NCI-H2107 (cell line): ENCODE results near the gene CIAPIN1.

Experiments used
- DNase-seq: peaks from one replicate; lab custom pipeline; 2025; lab: John Stamatoyannopoulos, UW

CIAPIN1 gene

GRCh38 chr16:57447186-57447962 lies at the start of gene CIAPIN1, which contains the start of gene COQ9:
TSS of gene CIAPIN1 (minus strand) at chr16:57447385. CDS start at chr16:57440928, 6,457 bp downstream.
TSS of gene COQ9 (plus strand) at chr16:57447479. CDS start at chr16:57447506, 27 bp downstream.
- peak; percentile 88 for DNase-seq

- DNase-seq: no peak
Measured at GRCh38 chr16:57493767-57494166, 46.6 kb upstream of the CIAPIN1 start.

GRCh38 chr16:57489229-57489628 lies 42.0 kb upstream of the CIAPIN1 start:
- DNase-seq: no peak

- no peak for DNase-seq
Measured at GRCh38 chr16:57486858-57487834, 40.0 kb upstream of the CIAPIN1 start.

- peak; percentile 60 for DNase-seq
Measured at GRCh38 chr16:57485916-57486857, 39.0 kb upstream of the CIAPIN1 start, which contains the start of gene DOK4. TSS of gene DOK4 (minus strand) at chr16:57486493. CDS start at chr16:57479507, 6,986 bp downstream.

- DNase-seq: no peak
Measured at GRCh38 chr16:57485091-57485915, 38.1 kb upstream of the CIAPIN1 start.

- no peak for DNase-seq
Measured at GRCh38 chr16:57484515-57485005, 37.4 kb upstream of the CIAPIN1 start.

DNA sequence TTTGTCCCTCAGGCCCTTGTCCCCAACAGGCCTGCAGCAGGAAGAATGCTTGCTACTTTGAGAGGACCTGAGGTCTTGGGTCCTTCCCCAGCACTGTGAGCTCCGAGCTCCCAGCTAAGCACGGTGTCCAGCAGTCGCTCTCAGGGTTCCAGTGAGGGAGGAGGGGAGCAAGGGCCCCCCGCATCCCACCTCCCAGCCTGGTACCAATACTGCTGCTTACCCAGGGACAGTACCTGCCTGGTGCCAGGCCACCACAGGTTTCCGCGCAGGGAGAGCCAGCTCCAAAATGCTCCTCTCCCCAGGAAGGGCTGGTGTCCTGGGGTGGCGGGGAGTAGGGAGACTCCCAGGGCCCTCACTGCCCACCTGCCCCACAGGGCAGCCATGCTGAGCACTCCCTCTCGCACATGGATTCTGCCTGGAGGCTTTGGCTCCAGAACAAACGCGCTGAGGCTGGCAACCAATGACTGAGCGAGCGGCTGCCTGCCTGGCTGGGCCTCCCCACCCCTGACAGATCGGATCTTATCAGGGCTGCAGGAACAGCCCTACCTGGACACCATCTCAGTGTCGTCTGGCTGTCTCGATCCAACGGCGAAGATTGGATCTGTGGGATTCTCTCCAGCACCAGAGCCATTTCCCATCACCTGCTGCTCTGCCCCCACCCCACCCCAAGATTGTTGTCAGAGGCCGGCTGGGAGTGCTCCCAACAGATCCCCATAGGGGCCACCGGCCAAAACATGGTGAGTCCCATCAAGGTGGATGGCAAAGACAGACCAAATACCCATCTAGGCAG lies 36.7 kb upstream of the CIAPIN1 start:
- DNase-seq: no peak

- no peak for DNase-seq
Measured at GRCh38 chr16:57482845-57483545, 35.8 kb upstream of the CIAPIN1 start.

- no peak for DNase-seq
Measured at GRCh38 chr16:57481421-57481820, 34.2 kb upstream of the CIAPIN1 start.

- no peak for DNase-seq
Measured at GRCh38 chr16:57480754-57481230, 33.6 kb upstream of the CIAPIN1 start.

DNA sequence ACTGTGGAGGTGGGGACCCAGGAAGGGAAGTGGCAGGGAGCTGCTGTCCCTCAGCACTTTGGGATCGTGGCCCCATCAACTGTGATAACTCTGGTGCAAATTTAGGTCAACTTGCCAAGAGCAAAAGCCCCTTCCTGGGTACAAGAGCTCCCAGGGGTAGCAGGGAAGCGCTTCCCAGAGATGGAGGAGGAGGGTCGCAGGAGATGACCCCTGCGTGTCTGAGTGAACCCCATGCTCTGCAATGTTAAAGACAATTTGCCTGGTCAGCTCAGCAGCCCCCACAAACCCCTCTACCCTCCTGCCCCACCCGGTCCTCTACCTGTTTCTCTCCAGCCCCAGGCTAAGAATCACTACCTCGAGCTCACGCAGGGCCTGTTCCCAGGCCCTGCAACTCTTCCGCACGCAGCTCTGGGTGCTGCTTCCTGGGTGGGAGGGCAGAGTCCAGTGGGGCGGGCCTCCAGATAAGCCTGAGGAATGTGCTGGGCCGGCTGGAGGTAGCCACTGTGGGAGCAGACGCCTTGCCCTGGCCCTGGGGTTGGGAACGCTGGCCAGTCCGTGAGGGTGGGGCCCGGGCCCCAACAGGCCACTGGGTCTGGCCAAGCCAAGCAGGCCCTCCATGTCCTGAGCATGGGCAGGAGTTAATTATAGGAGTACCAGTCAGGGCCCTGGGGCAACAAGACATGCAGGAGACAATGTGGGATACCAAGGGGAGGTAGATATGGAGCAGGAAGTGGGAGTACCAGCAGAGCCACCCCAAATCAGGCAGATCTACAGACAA lies 33.0 kb upstream of the CIAPIN1 start:
- no peak for DNase-seq

DNA sequence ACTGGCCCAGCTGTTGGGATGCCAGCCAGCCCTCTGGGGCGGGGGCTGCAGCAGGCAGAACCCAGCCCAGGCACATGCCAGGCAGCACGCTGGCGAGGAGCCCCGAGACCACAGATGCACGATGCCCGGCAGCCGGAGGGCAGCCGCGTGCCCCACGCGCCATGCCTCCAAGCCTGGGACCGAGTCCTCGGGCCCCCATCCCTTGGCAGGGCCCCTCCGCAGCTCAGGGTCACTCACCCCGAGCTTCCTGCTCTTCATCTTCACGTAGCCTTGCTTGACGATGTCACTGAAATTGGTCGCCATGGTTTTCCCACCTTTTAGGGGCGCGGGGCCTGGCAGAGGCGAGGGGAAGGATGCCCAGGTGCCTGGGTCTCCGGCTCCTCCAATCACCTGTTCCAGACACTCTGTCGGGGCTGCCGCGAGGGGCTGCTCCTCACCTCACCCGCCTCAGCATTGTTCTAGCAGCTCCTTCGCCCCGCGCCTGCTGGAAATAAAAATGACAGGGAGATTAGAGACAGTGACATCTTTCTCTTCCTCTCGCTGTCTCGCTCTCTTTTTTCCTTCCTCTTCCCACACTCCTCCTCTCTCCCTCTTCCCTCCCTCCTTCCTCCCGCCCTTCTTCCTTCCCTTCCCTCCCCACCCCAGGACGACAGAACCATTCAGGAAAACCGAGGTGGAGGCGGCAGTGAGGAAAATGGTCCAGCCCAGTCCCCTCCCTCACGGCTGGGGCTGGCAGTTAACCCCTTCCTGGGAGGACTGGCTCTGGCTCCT lies 32.2 kb upstream of the CIAPIN1 start:
- DNase-seq: no peak

GRCh38 chr16:57478396-57479204 lies 31.4 kb upstream of the CIAPIN1 start:
- no peak for DNase-seq

DNA sequence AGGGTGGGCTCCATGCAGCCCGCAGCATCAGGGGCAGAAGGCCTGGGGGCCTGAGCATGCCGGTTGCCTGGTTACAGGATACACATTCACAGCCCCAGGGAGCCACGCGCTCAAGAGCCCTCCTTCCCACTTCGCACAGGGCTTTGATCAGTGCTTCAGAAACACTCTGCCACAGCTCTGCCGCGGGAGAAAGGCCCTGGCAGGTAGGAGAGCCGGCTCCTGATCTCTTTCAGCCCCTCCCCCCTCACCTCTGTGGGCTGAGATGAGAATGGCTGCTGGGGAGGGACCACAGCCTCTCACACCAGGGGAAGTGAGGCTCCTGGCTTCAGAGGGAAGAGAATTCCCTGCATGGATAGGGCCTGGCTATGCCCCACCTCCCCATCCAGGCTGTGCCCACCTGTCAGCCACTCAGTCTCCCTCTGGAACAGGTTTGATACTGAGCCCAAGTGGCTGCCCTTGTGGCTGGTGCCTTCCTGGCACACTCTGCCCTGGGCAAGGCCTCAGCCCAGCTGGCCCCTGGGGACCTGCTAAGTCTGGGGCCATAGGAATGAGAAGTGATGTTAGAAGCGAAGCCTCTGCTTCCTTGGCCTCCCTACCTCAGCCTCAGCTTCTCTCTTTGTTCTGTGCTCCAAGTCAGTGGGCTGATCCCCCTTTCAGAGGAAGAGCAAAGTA lies 30.5 kb upstream of the CIAPIN1 start:
- peak; percentile 48 for DNase-seq
